Neural cell (in vitro differentiated cells): ENCODE results near the gene ZDHHC20. TPM values are rescaled to one million over a fixed set of nuclear protein-coding genes. Genes with fewer than 3 reads are reported as not detected.

Source experiments
- H2AFZ ChIP-seq: fragments of 200-600, 300-800 bp; sonication (generic), shearing (Covaris generic); 2 replicates; pipeline ENCODE4 v1.6.0; 2014; ENCODE audit warnings: low read depth, mild to moderate bottlenecking, antibody characterized with exemption, low read length, moderate library complexity
- H3F3A ChIP-seq: fragments of 200-600 bp; shearing (Covaris generic); 2 replicates; pipeline ENCODE4 v1.6.1; 2016; ENCODE audit warnings: mild to moderate bottlenecking, moderate library complexity, mixed read lengths, antibody characterized with exemption, low read length; ENCODE audit not compliant: insufficient read depth, poor library complexity, severe bottlenecking
- H3K27ac ChIP-seq: fragments of 200-600, 300-800 bp; sonication (generic), shearing (Covaris generic); 2 replicates; pipeline ENCODE4 v1.5.1; 2014; ENCODE audit warnings: mild to moderate bottlenecking, low read length, moderate library complexity
- H3K27me3 ChIP-seq: fragments of 300-800, 200-600 bp; sonication (generic), shearing (Covaris generic); 2 replicates; pipeline ENCODE4 v1.6.0; 2014; ENCODE audit warnings: mild to moderate bottlenecking, low read depth, low read length, moderate library complexity; ENCODE audit not compliant: insufficient read depth
- H3K36me3 ChIP-seq: fragments of 300-800, 200-600 bp; sonication (generic), shearing (Covaris generic); 2 replicates; pipeline ENCODE4 v1.5.1; 2014; ENCODE audit warnings: mild to moderate bottlenecking, antibody characterized with exemption, low read length, moderate library complexity; ENCODE audit not compliant: insufficient read depth
- H3K4me2 ChIP-seq: fragments of 300-800, 200-600 bp; sonication (generic), shearing (Covaris generic); 2 replicates; pipeline ENCODE4 v1.6.0; 2014; ENCODE audit warnings: mild to moderate bottlenecking, low read length
- H3K4me3 ChIP-seq: fragments of 300-800, 200-600 bp; sonication (generic), shearing (Covaris generic); 2 replicates; pipeline ENCODE4 v1.5.1; 2014; ENCODE audit warnings: mild to moderate bottlenecking, low read length, moderate library complexity
- H3K79me2 ChIP-seq: fragments of 200-600 bp; shearing (Covaris generic); replicated peaks from 2 replicates; pipeline ENCODE4 v1.6.0; 2014; ENCODE audit warnings: mild to moderate bottlenecking, low read length, moderate library complexity; ENCODE audit not compliant: insufficient read depth
- H3K9ac ChIP-seq: fragments of 300-800, 200-600 bp; sonication (generic), shearing (Covaris generic); 2 replicates; pipeline ENCODE4 v1.6.1; 2016; ENCODE audit warnings: mild to moderate bottlenecking, low read length, mixed read lengths
- H3K9me2 ChIP-seq: fragments of 200-600 bp; shearing (Covaris generic); 2 replicates; pipeline ENCODE4 v1.6.1; 2016; ENCODE audit warnings: mild to moderate bottlenecking, low read length, mixed read lengths; ENCODE audit not compliant: insufficient read depth
- H3K9me3 ChIP-seq: fragments of 200-600, 300-800 bp; sonication (generic), shearing (Covaris generic); 2 replicates; pipeline ENCODE4 v1.6.1; 2016; ENCODE audit warnings: mild to moderate bottlenecking, mixed run types, low read length, moderate library complexity, mixed read lengths
- H4K20me1 ChIP-seq: fragments of 200-600 bp; shearing (Covaris generic); 2 replicates; pipeline ENCODE4 v1.6.1; 2016; ENCODE audit warnings: mild to moderate bottlenecking, mixed run types; ENCODE audit not compliant: insufficient read depth
- CTCF ChIP-seq: fragments of 450-650 bp; IDR thresholded peaks from 2 replicates; pipeline ENCODE4 v1.5.1; 2014; ENCODE audit warnings: antibody characterized with exemption, mild to moderate bottlenecking, moderate library complexity; ENCODE audit not compliant: poor library complexity, severe bottlenecking
- EP300 ChIP-seq: fragments of 450-650 bp; conservative IDR thresholded peaks from 2 replicates; pipeline ENCODE4 v1.6.1; 2014; ENCODE audit warnings: antibody characterized with exemption, mild to moderate bottlenecking, moderate library complexity; ENCODE audit not compliant: poor library complexity, severe bottlenecking
- EZH2 ChIP-seq: fragments of 200-600, 300-800 bp; shearing (Covaris generic), sonication (generic); IDR thresholded peaks from 2 replicates; pipeline ENCODE4 v1.6.1; 2014; ENCODE audit warnings: antibody characterized with exemption, low read length, borderline replicate concordance, mild to moderate bottlenecking; ENCODE audit not compliant: insufficient read depth, poor library complexity, severe bottlenecking
- MXI1 ChIP-seq: fragments of 450-650 bp; conservative IDR thresholded peaks from 2 replicates; pipeline ENCODE4 v1.6.1; 2014; ENCODE audit warnings: antibody characterized with exemption, mild to moderate bottlenecking; ENCODE audit not compliant: poor library complexity, severe bottlenecking
- POLR2AphosphoS5 ChIP-seq: IDR thresholded peaks from 2 replicates; pipeline ENCODE4 v1.6.1; 2012
- RAD21 ChIP-seq: fragments of 450-650 bp; conservative IDR thresholded peaks from 2 replicates; pipeline ENCODE4 v1.6.1; 2014; ENCODE audit warnings: antibody characterized with exemption, mild to moderate bottlenecking, moderate library complexity
- REST ChIP-seq: IDR thresholded peaks from 2 replicates; pipeline ENCODE4 v1.6.1; 2012; ENCODE audit warnings: borderline replicate concordance
- SMC3 ChIP-seq: fragments of 450-650 bp; conservative IDR thresholded peaks from 2 replicates; pipeline ENCODE4 v1.6.1; 2014; ENCODE audit warnings: antibody characterized with exemption, mild to moderate bottlenecking, moderate library complexity; ENCODE audit not compliant: poor library complexity
- TAF1 ChIP-seq: IDR thresholded peaks from 2 replicates; pipeline ENCODE4 v1.6.1; 2012; ENCODE audit warnings: low read depth
- polyA plus RNA-seq: library from polyadenylated mRNA; depleted of rRNA; stranded (reverse); fragments of >200 nt; gene quantifications from 2 replicates; pipeline ENCODE4 v1.2.3, GENCODE V29; 2014

The ZDHHC20 gene
- polyA plus RNA-seq, 1 donor from 2014 or later: 43.3 TPM

GRCh38 chr13:21465710-21466160, 6.6 kb upstream of the ZDHHC20 start:
- no peak for TF ChIP-seq REST
- no peak for TF ChIP-seq MXI1
- TF ChIP-seq CTCF: no peak
- TF ChIP-seq POLR2AphosphoS5: no peak
- TF ChIP-seq RAD21: no peak
- TF ChIP-seq TAF1: no peak
- TF ChIP-seq SMC3: no peak
- TF ChIP-seq EP300: no peak
- TF ChIP-seq EZH2: no peak
- no peaks in the 10 kb centered on the region for H3F3A ChIP-seq
- H3K9ac ChIP-seq: no peak overlapping the region
- H2AFZ ChIP-seq: no peak overlapping the region
- H3K9me2 ChIP-seq: no peaks in the 10 kb centered on the region
- H3K36me3 ChIP-seq: no peaks in the 10 kb centered on the region
- no peaks in the 10 kb centered on the region for H4K20me1 ChIP-seq
- no peak overlapping the region for H3K4me3 ChIP-seq
- no peak overlapping the region for H3K4me2 ChIP-seq
- no peaks in the 10 kb centered on the region for H3K79me2 ChIP-seq
- H3K27me3 ChIP-seq: no peaks in the 10 kb centered on the region
- peaks cover 4% of the 10 kb centered on the region for H3K9me3 ChIP-seq
- no peak overlapping the region for H3K27ac ChIP-seq

GRCh38 chr13:21463424-21463823, 4.3 kb upstream of the ZDHHC20 start:
- Histone ChIP-seq H3K9ac (no peak overlapping the region), H3K79me2 (peaks cover 3% of the 10 kb centered on the region), H3K27ac (no peak overlapping the region), H3K9me3 (no peaks in the 10 kb centered on the region), H3F3A (no peaks in the 10 kb centered on the region), H3K36me3 (no peaks in the 10 kb centered on the region), H3K4me2 (no peak overlapping the region), H4K20me1 (no peaks in the 10 kb centered on the region), H3K9me2 (no peaks in the 10 kb centered on the region), H3K27me3 (no peaks in the 10 kb centered on the region), H3K4me3 (no peak overlapping the region), H2AFZ (no peak overlapping the region)
- no peak for TF ChIP-seq CTCF
- no peak for TF ChIP-seq TAF1
- no peak for TF ChIP-seq REST
- no peak for TF ChIP-seq EP300
- no peak for TF ChIP-seq SMC3
- no peak for TF ChIP-seq POLR2AphosphoS5
- TF ChIP-seq RAD21: no peak
